GM23248 (cell line): ENCODE measurements around the gene LORICRIN.

ENCODE experiments used
- EZH2 ChIP-seq: fragments of 200-600 bp; sonication (generic); IDR thresholded peaks from 2 replicates; pipeline ENCODE4 v1.6.1; 2018; ENCODE audit warnings: antibody characterized with exemption, mild to moderate bottlenecking; ENCODE audit not compliant: insufficient read depth, poor library complexity, severe bottlenecking
- EZH2phosphoT487 ChIP-seq: fragments of 200-600 bp; sonication (generic); IDR thresholded peaks from 2 replicates; pipeline ENCODE4 v1.6.1; 2018; ENCODE audit warnings: antibody characterized with exemption, moderate library complexity, mild to moderate bottlenecking, low read depth; ENCODE audit not compliant: insufficient read depth

- TF ChIP-seq EZH2phosphoT487, result no peak
- TF ChIP-seq EZH2, result no peak
Measured at GRCh38 chr1:153310526-153310925, 51.0 kb downstream of the LORICRIN start.
